DMS114 treated with DMSO at 0.1 percent for 48 hours (cell line): ENCODE results near the gene TMEM179.
"Not testable (repeated sequence)": the region's sequence is repeated elsewhere in the genome, so short reads cannot be mapped to it uniquely, and the experiment has no call there.

ENCODE experiments used
- DNase-seq: peaks from one replicate; lab custom pipeline; 2025; ENCODE audit not compliant: unreplicated experiment; lab: John Stamatoyannopoulos, UW

The TMEM179 gene

GRCh38 chr14:104638190-104638589 is 33.6 kb upstream of the TMEM179 start:
- DNase-seq = no peak

DNA sequence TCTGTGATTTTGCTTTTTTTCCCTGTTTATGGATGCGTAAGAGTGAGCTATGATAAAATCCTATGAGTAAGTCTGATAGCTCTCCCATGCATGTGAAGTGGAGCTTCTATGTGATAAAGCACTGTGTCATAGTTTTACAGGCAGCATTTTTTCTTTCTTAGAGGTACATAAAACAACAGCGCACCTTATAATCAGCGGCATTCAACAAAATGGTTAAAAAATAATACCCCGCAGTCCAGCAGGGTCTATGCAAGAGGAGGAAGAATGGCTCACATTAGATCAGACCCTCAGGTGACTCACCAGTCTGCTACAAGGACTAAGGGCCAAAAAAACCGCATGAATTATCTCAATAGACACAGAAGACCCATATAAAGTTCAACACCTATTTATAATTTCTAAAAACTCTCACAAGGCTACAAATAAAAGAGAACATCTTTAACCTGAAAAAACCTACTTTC is 33.0 kb upstream of the TMEM179 start:
- no peak for DNase-seq

DNA sequence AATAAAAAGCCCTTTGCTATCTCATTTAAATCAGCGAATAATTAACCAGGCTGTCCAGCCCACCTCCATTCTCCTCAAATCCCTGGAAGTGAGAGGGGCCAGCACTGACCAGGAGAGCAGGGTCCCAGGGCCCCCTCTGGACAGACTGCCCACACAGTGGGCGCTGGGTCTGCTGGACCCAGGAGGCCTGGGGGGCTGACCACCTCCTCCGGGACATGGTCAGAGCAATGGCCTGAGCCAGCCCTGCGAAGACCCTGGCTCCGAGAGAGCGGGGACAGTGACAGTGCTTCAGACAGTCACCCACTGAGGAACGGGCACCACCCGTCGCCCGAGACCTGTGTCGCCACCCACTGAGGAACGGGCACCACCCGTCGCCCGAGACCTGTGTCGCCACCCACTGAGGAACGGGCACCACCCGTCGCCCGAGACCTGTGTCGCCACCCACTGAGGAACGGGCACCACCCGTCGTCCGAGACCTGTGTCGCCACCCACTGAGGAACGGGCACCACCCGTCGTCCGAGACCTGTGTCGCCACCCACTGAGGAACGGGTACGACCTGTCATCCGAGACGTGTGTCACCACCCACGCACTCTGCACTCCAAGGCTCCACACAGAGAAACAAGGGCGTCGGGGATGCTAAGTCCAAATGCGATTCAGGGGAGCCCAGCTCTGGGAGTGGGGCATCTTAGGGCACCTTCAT is 32.4 kb upstream of the TMEM179 start:
- DNase-seq = not testable (repeated sequence)

- no peak for DNase-seq
These were observed 31.6 kb upstream of the TMEM179 start for GRCh38 chr14:104636131-104636530.

- DNase-seq = no peak
These were observed 31.1 kb upstream of the TMEM179 start for GRCh38 chr14:104635717-104636116.

DNA sequence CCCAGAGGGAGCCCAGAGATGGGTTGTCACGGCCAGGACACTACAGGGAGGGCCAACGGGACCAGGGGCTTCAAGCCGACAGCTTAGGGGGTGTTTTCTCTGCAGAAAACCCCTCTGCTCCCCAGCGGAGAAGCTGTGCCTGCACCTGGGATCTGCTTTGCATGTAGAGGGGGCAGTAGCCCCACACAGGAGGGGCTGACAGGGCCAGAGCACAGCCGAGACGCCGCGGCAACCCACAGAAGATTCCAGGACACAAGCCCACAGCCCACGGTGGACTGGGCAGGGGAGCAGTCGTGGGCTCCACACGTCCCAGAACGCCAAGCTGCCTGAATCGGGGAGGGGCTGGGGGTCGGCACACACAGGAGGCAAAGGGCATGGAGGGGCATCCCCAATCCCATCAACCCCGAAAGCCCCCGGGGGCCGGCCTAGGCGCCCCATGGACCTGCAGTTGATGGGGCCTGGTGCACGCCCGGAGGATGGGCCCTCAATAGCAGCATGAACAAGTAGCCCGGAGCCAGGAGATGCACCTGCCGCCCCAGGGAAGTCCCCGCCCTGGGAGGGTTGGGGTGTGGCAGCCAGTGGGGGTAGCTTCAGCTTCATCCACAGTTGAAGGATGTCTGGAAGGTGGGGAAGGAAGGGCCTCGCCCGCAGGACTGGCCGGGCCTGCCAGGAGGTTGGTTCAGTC is 30.5 kb upstream of the TMEM179 start:
- DNase-seq = no peak

DNA sequence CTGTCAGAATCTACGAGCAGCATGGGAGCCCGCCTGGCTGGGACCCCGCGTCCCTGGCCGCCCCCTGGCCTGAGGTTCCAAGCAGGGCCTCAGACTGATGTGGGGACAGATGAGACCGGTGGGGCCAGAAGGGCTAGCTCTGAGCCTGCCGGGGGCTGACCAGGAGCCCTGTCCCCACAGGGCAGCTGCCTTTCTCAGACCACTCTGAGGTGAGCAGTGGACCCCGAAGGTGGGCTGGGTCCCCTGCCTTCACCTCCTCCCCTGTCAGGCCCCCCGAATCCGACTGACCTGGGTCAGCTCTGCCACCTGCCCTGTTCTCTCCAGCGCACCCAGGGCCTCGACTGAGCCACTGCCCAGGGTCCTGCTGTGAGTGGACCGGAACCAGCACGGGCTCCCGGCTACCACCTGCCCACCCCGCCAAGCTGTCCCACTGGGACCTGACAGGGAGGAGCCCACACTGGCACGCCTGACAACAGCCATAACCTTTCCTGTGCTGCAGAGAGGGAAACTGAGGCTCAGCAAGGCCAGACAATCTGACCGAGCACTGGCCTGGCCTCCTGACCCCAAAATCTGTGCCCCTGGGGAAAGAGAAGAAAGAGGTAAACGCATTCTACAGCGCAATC is 29.7 kb upstream of the TMEM179 start:
- DNase-seq = no peak

GRCh38 chr14:104633276-104634137 is 28.9 kb upstream of the TMEM179 start:
- DNase-seq = no peak

GRCh38 chr14:104632781-104633180 is 28.2 kb upstream of the TMEM179 start:
- DNase-seq = no peak

DNA sequence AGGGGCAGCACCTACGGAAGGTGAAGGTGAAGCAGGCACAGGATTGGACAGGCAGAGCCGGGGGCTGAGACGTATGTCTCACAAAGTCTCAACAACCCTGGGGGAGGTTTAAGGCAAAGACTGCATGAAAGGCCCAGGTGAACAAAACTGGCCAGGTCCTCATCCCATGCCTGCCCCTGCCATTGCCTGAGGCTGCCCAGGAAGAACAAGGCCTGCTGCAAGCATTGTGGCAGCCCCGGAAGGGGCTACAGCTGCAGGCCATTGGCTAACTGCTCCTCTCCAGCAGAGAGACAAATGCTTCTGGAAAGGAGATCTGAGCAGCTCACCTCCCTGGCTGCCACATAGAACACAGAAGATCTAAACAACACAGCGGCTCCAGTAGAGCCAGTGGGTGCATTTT is 20.4 kb upstream of the TMEM179 start:
- DNase-seq = no peak

- no peak for DNase-seq
These were observed 9.7 kb upstream of the TMEM179 start for GRCh38 chr14:104614126-104614812.

DNA sequence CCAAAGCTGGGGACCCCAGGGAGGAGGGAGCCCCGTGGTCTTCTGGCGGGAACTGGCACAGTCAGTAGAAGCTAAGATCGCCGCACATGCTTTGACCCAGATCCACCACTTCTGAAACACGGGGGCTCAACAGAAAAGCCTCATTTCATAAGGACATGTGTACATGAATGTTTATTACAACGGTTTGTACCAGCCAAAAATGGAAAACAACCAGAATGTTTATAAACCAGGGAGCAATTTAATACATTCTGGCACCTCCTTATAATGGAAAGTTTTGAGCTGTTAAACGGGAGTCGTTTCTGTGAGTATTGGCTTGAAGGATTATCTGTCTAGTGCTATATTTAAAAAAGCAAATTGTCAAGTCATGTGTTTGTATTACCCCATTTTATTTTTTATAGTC is 7.3 kb upstream of the TMEM179 start:
- DNase-seq = no peak

GRCh38 chr14:104610749-104611310 is 6.3 kb upstream of the TMEM179 start:
- no peak for DNase-seq

DNA sequence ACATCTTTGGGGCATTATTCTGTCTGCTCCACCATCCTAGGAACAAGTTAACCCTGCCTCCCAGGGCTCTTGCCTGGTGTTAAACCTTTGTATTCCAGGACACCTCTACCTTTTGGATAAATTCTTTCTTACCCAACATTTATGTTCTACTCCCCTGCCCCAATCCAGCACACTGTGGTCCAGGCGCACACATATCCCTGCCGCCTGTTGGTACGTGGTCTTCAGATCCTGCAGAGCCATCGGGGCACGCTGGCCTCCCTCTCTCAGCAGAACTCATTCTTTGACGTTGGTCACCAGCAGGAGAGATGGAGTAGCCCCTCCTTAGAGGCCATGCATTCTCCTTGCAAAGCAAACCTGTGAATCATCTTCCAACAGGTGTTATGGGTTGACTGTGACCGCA is 5.1 kb upstream of the TMEM179 start:
- DNase-seq = no peak

DNA sequence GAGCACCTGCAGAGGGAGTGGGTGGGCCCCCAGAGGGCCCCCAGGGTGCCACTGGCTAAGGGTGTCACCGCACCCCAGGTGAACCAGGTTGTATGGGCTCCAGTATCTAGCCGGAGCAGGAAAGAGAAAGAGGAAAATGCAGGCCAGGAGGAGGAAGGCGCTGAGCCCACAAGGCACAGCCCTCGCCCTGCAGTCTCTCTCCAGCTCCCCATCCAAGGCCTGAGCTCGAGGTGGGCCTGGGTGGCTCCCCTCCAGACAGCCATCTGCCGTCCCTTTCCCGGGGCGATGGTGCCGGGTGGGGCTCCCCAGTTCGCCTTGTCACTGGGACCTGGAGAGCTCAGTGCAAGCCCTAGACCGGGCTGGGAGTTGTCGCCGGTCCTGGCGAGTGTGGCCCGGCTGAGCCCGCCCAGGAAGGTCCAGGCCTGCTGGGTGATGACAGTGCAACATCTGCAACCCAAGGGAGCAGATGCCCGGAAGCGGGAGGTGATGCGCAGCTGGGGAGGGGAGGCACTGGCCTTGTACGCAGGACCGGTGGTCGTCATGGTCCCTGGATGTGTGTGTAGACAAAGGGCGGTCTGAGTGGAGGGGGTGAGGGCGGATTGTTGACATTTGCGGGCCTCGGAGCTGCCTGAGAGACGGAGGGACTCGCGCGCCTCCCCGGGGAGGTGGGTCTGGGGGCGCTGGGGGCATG is 716 bp downstream of the TMEM179 start:
- no peak for DNase-seq

DNA sequence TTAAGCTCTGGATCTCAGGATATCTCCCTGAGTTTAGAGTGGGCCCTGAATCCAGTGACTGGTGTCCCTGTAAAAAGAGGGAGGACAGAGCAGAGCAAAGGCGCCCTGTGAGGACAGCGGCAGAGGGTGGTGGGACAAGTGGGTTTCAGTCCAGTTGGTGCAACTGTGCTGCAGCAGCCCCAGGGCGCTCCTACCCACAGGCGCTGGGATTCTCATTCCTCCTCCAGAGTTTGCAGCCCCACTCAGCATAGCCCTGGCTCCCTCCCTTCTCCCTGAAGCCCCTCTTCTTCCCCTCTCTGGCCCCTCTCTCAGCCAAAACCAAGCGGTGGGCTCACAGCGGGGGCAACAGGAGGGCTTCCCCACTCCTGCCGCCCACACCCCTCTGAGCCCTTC is 1.6 kb downstream of the TMEM179 start:
- no peak for DNase-seq

DNA sequence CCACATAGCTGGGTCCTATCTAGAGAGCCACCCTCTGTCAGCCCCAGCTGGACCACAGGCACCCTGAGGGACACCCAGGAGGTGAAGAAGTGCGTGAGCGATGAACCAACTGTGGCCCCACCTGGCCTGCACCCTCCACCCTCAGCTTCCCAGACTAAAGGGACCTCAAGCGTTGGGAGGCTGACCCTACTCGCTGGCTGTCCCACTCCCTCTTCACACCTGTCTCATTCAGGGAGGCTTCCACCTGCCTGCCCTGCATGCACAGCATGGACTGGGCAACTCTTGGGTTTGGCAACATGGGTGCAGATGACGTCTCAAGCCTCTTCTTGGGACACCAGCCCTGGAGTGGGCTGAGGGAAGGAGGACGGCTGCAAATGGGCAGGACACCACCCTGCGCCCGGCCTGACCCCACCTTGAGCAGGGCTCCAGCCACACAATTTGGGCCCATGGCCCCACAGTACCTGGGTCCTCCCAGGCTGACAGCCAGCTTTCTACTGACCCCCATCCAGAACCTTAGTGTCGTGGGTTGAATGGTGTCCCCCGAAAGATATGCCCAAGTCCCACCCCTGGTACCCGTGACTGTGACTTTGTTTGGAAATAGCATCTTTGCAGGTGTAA is 2.1 kb downstream of the TMEM179 start:
- DNase-seq = no peak

- no peak for DNase-seq
These were observed 2.8 kb downstream of the TMEM179 start for GRCh38 chr14:104601786-104602185.

DNA sequence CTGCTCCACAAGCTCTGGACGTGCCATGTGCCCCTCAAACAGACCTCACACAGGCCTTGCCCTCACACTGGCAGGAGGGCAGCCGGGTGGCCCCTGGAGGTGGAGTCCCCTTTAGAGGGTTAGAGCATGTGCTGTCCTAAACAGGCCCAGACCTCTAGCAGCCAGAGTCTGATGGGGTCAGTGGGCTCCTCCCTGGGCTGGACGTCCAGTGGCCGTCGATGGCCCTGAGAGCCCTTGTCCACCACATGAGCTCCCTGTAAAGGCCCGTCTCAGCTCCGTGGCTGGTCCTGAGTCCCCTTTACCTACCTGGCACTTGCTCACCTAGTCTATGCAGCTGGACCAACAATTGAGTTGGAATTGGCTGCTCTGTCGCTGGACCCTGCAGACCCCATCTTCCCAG is 3.8 kb downstream of the TMEM179 start:
- no peak for DNase-seq
